Measurements from ENCODE around the gene LURAP1L. TPM values are rescaled to one million over a fixed set of nuclear protein-coding genes. Genes with fewer than 3 reads are reported as not detected.

Gene LURAP1L
- total and polyA plus RNA-seq, 8 donors, result 6.5 to 21.1 (median 12.2) TPM

DNA sequence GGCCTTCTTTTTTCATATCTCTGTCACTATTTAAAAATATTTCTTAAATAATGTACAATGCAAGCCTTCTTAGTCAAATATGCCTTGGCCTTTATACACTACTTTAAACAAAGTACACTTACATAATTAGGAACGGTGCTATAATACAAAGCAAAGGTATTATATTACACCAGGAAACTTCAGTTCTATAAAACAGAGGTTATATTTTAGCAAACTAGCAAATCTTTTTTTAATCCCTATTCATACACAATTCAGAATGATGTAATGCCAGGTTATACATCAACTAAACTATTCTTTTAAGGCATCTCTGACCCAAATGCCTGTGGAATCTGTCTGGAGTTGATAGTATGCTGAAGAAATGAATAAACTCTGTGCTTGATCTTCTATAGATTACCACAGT lies 10.7 kb upstream of the LURAP1L start:
- ATAC-seq, result no peak
- intact Hi-C loops (cut with DNase I), result no loop called here
- no peak for FAIRE-seq
- no peaks in the 10 kb centered on the region for H3K27me3 ChIP-seq
- WGBS, 2 donors, result 36 to 47% methylated on average over 1 of the region's 1 CpG
- H3K4me3 ChIP-seq, result no peak overlapping the region
- TF ChIP-seq, protein P1, sequence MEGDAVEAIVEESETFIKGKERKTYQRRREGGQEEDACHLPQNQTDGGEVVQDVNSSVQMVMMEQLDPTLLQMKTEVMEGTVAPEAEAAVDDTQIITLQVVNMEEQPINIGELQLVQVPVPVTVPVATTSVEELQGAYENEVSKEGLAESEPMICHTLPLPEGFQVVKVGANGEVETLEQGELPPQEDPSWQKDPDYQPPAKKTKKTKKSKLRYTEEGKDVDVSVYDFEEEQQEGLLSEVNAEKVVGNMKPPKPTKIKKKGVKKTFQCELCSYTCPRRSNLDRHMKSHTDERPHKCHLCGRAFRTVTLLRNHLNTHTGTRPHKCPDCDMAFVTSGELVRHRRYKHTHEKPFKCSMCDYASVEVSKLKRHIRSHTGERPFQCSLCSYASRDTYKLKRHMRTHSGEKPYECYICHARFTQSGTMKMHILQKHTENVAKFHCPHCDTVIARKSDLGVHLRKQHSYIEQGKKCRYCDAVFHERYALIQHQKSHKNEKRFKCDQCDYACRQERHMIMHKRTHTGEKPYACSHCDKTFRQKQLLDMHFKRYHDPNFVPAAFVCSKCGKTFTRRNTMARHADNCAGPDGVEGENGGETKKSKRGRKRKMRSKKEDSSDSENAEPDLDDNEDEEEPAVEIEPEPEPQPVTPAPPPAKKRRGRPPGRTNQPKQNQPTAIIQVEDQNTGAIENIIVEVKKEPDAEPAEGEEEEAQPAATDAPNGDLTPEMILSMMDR (IDR thresholded peaks at IDR 0.05), result no peak
- H3K36me3 ChIP-seq, result no peaks in the 10 kb centered on the region
- no peaks in the 10 kb centered on the region for H3K4me1 ChIP-seq
- no peak overlapping the region for H3K27ac ChIP-seq
- DNase-seq, result no peak
- H3K9me3 ChIP-seq, result no peaks in the 10 kb centered on the region

DNA sequence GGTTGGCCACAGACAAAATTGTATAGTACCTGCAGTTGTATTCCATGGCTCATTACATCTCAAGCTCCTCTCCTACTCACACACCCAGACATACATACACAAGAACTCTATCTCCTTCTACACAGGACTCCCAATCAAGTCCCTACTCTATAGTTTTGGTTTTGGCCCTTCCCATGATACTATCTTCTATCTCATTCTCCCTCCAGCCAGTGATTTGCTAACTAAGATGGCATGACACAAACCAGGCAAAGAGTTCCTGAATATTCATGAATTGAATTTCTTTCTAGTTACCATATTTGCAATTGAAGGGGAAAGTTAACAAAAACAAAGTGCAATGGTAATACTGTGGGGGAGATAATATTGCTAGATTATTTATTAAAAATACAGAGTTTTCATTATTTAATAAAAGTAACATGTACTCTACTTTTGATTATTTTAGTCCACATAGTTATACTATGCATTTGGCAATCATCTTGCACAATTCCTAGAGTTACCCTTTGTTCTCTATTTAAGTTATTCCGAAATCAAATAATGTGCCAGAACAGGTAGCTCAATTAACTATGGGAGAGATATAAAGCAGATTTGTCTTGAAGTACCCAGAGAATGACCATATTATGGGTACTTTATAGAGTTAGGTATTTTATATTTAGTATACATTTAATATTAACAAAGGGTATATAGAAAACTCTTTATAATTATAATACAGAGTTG lies 9.6 kb upstream of the LURAP1L start:
- peak; percentile 9 for FAIRE-seq
- TF ChIP-seq, protein P1 (IDR thresholded peaks at IDR 0.05), result no peak
- DNase-seq, result no peak
- no peak for ATAC-seq
- H3K9me3 ChIP-seq, result no peaks in the 10 kb centered on the region
- H3K4me1 ChIP-seq, result no peaks in the 10 kb centered on the region
- H3K36me3 ChIP-seq, result no peaks in the 10 kb centered on the region
- H3K27me3 ChIP-seq, result no peaks in the 10 kb centered on the region
- no peak overlapping the region for H3K4me3 ChIP-seq
- no peak overlapping the region for H3K27ac ChIP-seq
- 72 to 79% methylated on average over 1 of the region's 1 CpG for WGBS, 2 donors
- intact Hi-C loops (cut with DNase I), result no loop called here

DNA sequence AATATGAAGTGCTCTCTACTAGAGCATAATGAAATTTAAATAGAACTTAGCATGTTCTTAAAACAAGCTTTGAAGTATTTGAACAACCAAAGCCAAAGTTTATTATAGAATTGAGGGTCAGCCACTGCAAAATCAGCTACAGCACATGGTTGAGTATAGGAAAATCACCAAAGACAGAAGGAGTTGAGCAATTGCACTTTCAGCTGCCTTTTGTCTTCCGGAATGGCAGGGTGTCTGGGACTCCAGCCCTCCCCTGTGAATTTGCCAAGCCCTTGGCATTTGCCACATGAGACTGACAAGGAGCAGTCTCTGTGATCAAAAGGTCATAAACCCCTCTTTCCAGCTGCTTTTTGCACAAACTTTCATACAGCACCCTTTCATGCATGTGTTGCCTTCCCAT lies 8.5 kb upstream of the LURAP1L start:
- DNase-seq (no peak), ATAC-seq (no peak), FAIRE-seq (no peak)
- Histone ChIP-seq H3K9me3 (no peaks in the 10 kb centered on the region), H3K27ac (no peak overlapping the region), H3K4me3 (no peak overlapping the region), H3K27me3 (no peaks in the 10 kb centered on the region), H3K36me3 (no peaks in the 10 kb centered on the region), H3K4me1 (no peaks in the 10 kb centered on the region)
- intact Hi-C loops (cut with DNase I), result no loop called here
- WGBS, 2 donors, result 57 to 58% methylated on average over 1 of the region's 1 CpG
- TF ChIP-seq, protein P1 (IDR thresholded peaks at IDR 0.05), result no peak

DNA sequence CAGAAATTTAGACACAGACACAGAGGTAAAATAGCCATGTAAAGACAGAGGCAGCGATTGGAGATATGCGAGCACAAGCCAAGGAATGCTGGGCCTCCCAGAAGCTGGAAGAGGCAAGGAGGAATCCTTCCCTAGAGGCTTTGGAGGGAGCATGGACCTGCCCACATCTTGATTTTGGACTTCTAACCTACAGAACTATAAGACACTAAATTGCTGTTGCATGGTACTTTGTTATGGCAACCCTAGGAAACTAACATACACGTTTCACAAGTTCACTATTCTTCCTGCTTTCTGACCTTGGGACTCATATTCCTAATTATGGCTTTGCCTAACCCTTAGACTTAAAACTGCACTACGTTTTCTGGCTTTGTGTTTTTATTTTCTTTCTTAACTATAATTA lies 4.6 kb upstream of the LURAP1L start:
- H3K27ac ChIP-seq, result no peak overlapping the region
- WGBS, 2 donors, result 73 to 80% methylated on average over 4 of the region's 4 CpGs
- FAIRE-seq (no peak), DNase-seq (no peak), ATAC-seq (no peak)
- no peaks in the 10 kb centered on the region for H3K9me3 ChIP-seq
- intact Hi-C loops (cut with DNase I), result no loop called here
- H3K4me1 ChIP-seq, result peaks cover 0 to 7% (median 4%) of the 10 kb centered on the region in 3 donors
- H3K36me3 ChIP-seq, result no peaks in the 10 kb centered on the region
- no peaks in the 10 kb centered on the region for H3K27me3 ChIP-seq
- no peak overlapping the region for H3K4me3 ChIP-seq
- TF ChIP-seq, protein P1 (IDR thresholded peaks at IDR 0.05), result no peak

DNA sequence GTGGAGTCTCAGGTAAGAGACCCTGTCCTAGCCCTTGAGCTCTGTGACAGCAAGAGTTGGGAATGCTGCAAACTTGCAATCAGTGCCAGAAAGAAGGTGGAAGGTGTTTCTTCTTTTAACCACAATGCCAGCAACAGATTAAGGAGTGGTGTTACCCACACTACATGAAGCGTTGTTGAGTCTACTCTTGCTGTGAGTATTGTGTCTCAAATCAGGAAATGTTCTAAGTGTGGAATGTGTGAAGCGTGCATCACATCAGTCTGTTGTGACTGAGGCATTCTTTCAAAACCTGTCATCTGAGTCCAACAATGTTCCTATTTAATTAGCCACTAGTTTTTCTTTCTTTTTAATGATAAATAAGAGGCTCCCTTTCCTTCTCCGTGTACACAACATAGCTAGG lies 2.9 kb upstream of the LURAP1L start:
- intact Hi-C loops (cut with DNase I), result no loop called here
- H3K4me3 ChIP-seq, result no peak overlapping the region
- FAIRE-seq (no peak), DNase-seq (no peak), ATAC-seq (no peak)
- peaks cover 0 to 7% (median 4%) of the 10 kb centered on the region in 3 donors for H3K4me1 ChIP-seq
- WGBS, 2 donors, result 47% methylated on average over 3 of the region's 3 CpGs
- TF ChIP-seq, protein P1 (IDR thresholded peaks at IDR 0.05), result no peak
- H3K27me3 ChIP-seq, result no peaks in the 10 kb centered on the region
- H3K36me3 ChIP-seq, result no peaks in the 10 kb centered on the region
- H3K9me3 ChIP-seq, result no peaks in the 10 kb centered on the region
- no peak overlapping the region for H3K27ac ChIP-seq

Measured in pancreas (tissue), 10 donors.